Body of pancreas (tissue), 4 donors: ENCODE measurements around the gene CHCHD1. TPM values are rescaled to one million over a fixed set of nuclear protein-coding genes. Genes with fewer than 3 reads are reported as not detected.

Experiments
- ATAC-seq: fragments of 150-250 bp; one replicate; pipeline ENCODE4 v1.9.1; 2016
- DNase-seq, 4 donors: peaks; one replicate each; pipeline ENCODE4 v3.0.0-alpha.2; 2019
- H3K27ac ChIP-seq, 4 donors: fragments of 200-600 bp; sonication (generic); 1 replicate in 3 of 4; 2 replicates in 1 of 4; pipeline versions ENCODE4 v1.5.1 to v1.6.1; 2016 to 2019; ENCODE audit warnings: mild to moderate bottlenecking in 1 of 4, mixed read lengths in 1 of 4, moderate library complexity in 1 of 4
- H3K27me3 ChIP-seq, 2 donors: fragments of 200-600 bp; sonication (generic); one replicate each; pipeline ENCODE4 v1.6.0; 2016; ENCODE audit warnings: mild to moderate bottlenecking in 1 of 2
- H3K36me3 ChIP-seq, 2 donors: fragments of 200-600 bp; sonication (generic); replicated peaks in 1 of 2; 2 replicates each; pipeline ENCODE4 v1.5.1; 2016; ENCODE audit warnings: low read depth in 2 of 2; ENCODE audit not compliant: insufficient read depth in 1 of 2
- H3K4me1 ChIP-seq: fragments of 200-600 bp; sonication (generic); one replicate; pipeline ENCODE4 v1.6.0; 2016
- H3K4me3 ChIP-seq, 2 donors: fragments of 200-600 bp; sonication (generic); 1 replicate in 1 of 2; 2 replicates in 1 of 2; pipeline ENCODE4 v1.5.1; 2016 to 2019
- H3K9me3 ChIP-seq, 3 donors: fragments of 200-600 bp; sonication (generic); 1 replicate in 2 of 3; 2 replicates in 1 of 3; pipeline ENCODE4 v1.5.1; 2016
- CTCF ChIP-seq, 7 experiments: fragments of 450-650 bp in 4 of 7; fragments of 200-600 bp in 3 of 7; sonication (generic) in 3 of 7; IDR thresholded peaks; one replicate each; pipeline ENCODE4 v1.5.1; 2016 to 2019; ENCODE audit warnings: antibody characterized with exemption in 7 of 7
- POLR2A ChIP-seq, 3 donors: fragments of 450-650 bp; IDR thresholded peaks; one replicate each; pipeline ENCODE4 v1.6.1; 2016; ENCODE audit warnings: antibody characterized with exemption in 3 of 3, mild to moderate bottlenecking in 2 of 3
- WGBS, 2 donors: methylation state at CpG; one replicate each; pipeline ENCODE4 v1.1.5; 2017; 5-methylcytosine and 5-hydroxymethylcytosine counted together
- intact Hi-C: fragments of 100-400 bp; cut with DNase I; formaldehyde crosslinking; loops from one replicate; pipeline ENCODE4 v1.15.1; 2023
- total RNA-seq, 2 donors: library from RNA; depleted of rRNA; stranded (reverse); fragments of >200 nt; gene quantifications; one replicate each; pipeline ENCODE4 v1.1.0, GENCODE V29; 2016

CHCHD1 gene
- total RNA-seq, 2 donors from 2014 or later, result 9.3 to 15.8 TPM

GRCh38 chr10:73796766-73797165 lies 14.9 kb downstream of the CHCHD1 start:
- Histone ChIP-seq H3K27me3 (no peaks in the 10 kb centered on the region), H3K27ac (no peak overlapping the region), H3K9me3 (no peaks in the 10 kb centered on the region), H3K4me1 (no peaks in the 10 kb centered on the region), H3K4me3 (no peak overlapping the region), H3K36me3 (peaks cover 13 to 60% of the 10 kb centered on the region in 2 donors)
- 81 to 83% methylated on average over 5 of the region's 5 CpGs for WGBS, 2 donors
- ATAC-seq, result no peak
- TF ChIP-seq POLR2A (IDR thresholded peaks at IDR 0.05) (no peak), CTCF (IDR thresholded peaks at IDR 0.05) (no peak)
- DNase-seq, result no peak
- intact Hi-C loops, result no loop called here

DNA sequence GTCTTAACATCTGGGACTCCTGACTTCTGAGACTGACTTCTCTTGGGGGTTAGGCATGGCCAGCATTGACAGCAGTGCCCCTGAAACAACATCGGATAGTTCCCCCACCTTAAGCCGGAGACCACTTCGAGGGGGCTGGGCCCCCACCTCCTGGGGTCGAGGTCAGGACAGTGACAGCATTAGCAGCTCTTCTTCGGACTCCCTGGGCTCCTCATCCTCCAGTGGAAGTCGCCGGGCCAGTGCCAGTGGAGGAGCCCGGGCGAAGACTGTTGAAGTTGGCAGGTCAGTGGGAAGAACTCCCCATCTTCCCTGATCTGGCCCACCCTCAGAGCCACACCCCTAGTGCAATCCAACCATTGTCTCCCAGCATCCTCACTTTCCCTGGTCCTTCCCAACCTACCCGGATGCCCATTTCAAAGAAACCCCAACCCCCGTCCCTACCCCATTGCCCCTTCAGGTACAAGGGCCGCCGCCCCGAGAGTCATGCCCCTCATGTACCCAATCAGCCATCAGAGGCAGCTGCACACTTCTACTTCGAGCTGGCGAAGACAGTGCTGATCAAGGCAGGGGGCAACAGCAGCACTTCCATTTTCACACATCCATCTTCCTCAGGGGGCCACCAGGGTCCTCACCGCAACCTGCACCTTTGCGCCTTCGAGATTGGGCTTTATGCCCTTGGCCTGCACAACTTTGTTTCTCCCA lies 15.6 kb downstream of the CHCHD1 start:
- DNase-seq (no peak), ATAC-seq (no peak)
- 90 to 91% methylated on average over 11 to 19 of the region's 19 CpGs for WGBS, 2 donors
- peaks cover 16 to 61% of the 10 kb centered on the region in 2 donors for H3K36me3 ChIP-seq
- H3K4me3 ChIP-seq, result no peak overlapping the region
- H3K9me3 ChIP-seq, result no peaks in the 10 kb centered on the region
- H3K4me1 ChIP-seq, result no peaks in the 10 kb centered on the region
- no peaks in the 10 kb centered on the region for H3K27me3 ChIP-seq
- TF ChIP-seq CTCF (IDR thresholded peaks at IDR 0.05) (no peak), POLR2A (IDR thresholded peaks at IDR 0.05) (no peak)
- H3K27ac ChIP-seq, result no peak overlapping the region
- intact Hi-C loops, result no loop called here

DNA sequence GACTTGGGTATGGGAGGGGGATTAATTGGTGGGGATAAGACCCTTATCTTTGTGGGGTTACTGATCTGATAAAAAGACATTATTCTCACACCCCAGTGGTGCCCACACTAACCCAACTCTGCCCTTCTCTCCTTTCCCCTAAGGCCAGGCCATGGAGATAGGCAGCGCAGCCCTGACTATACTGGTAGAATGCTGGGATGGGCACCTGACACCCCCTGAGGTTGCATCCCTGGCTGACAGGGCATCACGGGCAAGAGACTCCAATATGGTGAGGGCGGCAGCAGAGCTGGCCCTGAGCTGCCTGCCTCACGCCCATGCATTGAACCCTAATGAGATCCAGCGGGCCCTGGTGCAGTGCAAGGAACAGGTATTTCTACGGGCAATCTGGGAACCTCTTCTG lies 16.2 kb downstream of the CHCHD1 start:
- ATAC-seq, result no peak
- Histone ChIP-seq H3K27ac (no peak overlapping the region), H3K4me1 (no peaks in the 10 kb centered on the region), H3K27me3 (no peaks in the 10 kb centered on the region), H3K9me3 (no peaks in the 10 kb centered on the region), H3K36me3 (peaks cover 20 to 63% of the 10 kb centered on the region in 2 donors), H3K4me3 (no peak overlapping the region)
- WGBS, 2 donors, result 90 to 100% methylated on average over 2 to 6 of the region's 6 CpGs
- no peak for DNase-seq
- no peak for TF ChIP-seq POLR2A (IDR thresholded peaks at IDR 0.05)
- TF ChIP-seq CTCF (IDR thresholded peaks at IDR 0.05), result no peak
- intact Hi-C loops, result no loop called here

GRCh38 chr10:73798927-73799560 lies 17.2 kb downstream of the CHCHD1 start:
- WGBS, 2 donors, result 74 to 78% methylated on average over 9 to 10 of the region's 10 CpGs
- Histone ChIP-seq H3K27me3 (no peaks in the 10 kb centered on the region), H3K4me1 (no peaks in the 10 kb centered on the region), H3K9me3 (no peaks in the 10 kb centered on the region), H3K36me3 (peaks cover 10 to 59% of the 10 kb centered on the region in 2 donors), H3K4me3 (no peak overlapping the region), H3K27ac (no peak overlapping the region)
- DNase-seq, result no peak
- intact Hi-C loops, result no loop called here
- no peak for ATAC-seq
- TF ChIP-seq CTCF (IDR thresholded peaks at IDR 0.05) (no peak), POLR2A (IDR thresholded peaks at IDR 0.05) (no peak)
